ENCODE data around the gene NDC80. TPM values are rescaled to one million over a fixed set of nuclear protein-coding genes. Genes with fewer than 3 reads are reported as not detected.

Gene NDC80
- total RNA-seq, 1 donor from 2014 or later, result 6.3 TPM

Other genes with a start within 250 kb of the NDC80 start
- gene METTL4, start 52 bp upstream of the NDC80 start, total RNA-seq (ENCODE audit: insufficient read depth, low replicate concordance), result 12.5 TPM
- 165 TPM for gene SMCHD1, start 84.2 kb downstream of the NDC80 start, total RNA-seq (ENCODE audit: insufficient read depth, low replicate concordance)

All from umbilical cord (tissue), 1 donor.